ENCODE results near the gene SMG5. TPM values are rescaled to one million over a fixed set of nuclear protein-coding genes. Genes with fewer than 3 reads are reported as not detected.
"Not testable (repeated sequence)": the region's sequence is repeated elsewhere in the genome, so short reads cannot be mapped to it uniquely, and the experiment has no call there.

The SMG5 gene
- 10 to 100 TPM; 70.3 to 70.7 TPM for total RNA-seq

- intact Hi-C loops (cut with micrococcal nuclease) = no loop called here
- ATAC-seq (peak; percentile 91), DNase-seq (peak; percentile 97)
- CTCF ChIA-PET = interaction anchor here (0.8 to 6.1 kb wide), 18 partner anchors 10 to 293 kb away, joined by 3 to 37 read pairs (median 5); partner anchors contain the start of genes CCT3, GLMP and PAQR6
- Mint-ChIP-seq H3K4me3 (peak within 1 kb of the TSS; percentile 99), H3K36me3 (ENCODE audit: low read depth) (peaks cover 31% of the 10 kb centered on the region), H3K4me1 (ENCODE audit: low read depth) (peaks cover 32% of the 10 kb centered on the region), H3K9me3 (no peaks in the 10 kb centered on the region), H3K27ac (peak within 1 kb of the TSS; percentile 94), H3K27me3 (no peaks in the 10 kb centered on the region)
- POLR2A ChIA-PET = interaction anchor here (0.6 to 5.1 kb wide), 43 partner anchors 10 to 337 kb away, joined by 3 to 50 read pairs (median 3); partner anchors contain the start of genes ARHGEF2, CCT3, PMF1 and TSACC
- TF ChIP-seq CTCF (IDR thresholded peaks at IDR 0.05) = no peak
Measured at GRCh38 chr1:156282479-156283222, at the start of gene SMG5. Gene SMG5 (minus strand): TSS chr1:156282825. CDS start chr1:156282680, 145 bp downstream.

GRCh38 chr1:156323179-156323578, 40.6 kb upstream of the SMG5 start:
- DNase-seq; H3K27ac Mint-ChIP-seq; ATAC-seq; H3K4me1 Mint-ChIP-seq (ENCODE audit: low read depth); H3K9me3 Mint-ChIP-seq; CTCF ChIA-PET; intact Hi-C loops (cut with micrococcal nuclease); H3K27me3 Mint-ChIP-seq; H3K4me3 Mint-ChIP-seq: not testable (repeated sequence)
- POLR2A ChIA-PET = interaction anchor here (1.5 to 1.6 kb wide), 2 partner anchors 12 to 41 kb away, joined by 5 to 7 read pairs; partner anchors contain the start of gene SMG5
- H3K36me3 Mint-ChIP-seq (ENCODE audit: low read depth) = peaks cover 36% of the 10 kb centered on the region

GRCh38 chr1:156320560-156320959, 37.9 kb upstream of the SMG5 start:
- H3K27me3 Mint-ChIP-seq = no peaks in the 10 kb centered on the region
- no peak for TF ChIP-seq CTCF (IDR thresholded peaks at IDR 0.05)
- peaks cover 47% of the 10 kb centered on the region for H3K36me3 Mint-ChIP-seq (ENCODE audit: low read depth)
- H3K27ac Mint-ChIP-seq = no peak overlapping the region
- H3K4me3 Mint-ChIP-seq = no peak overlapping the region
- DNase-seq = no peak
- ATAC-seq = no peak
- ChIA-PET POLR2A (interaction anchor here (1.5 kb wide), 1 partner anchor 37 kb away, joined by 5 read pairs; the partner anchor contains the start of gene TMEM79), CTCF (interaction anchor here (1.2 to 4.0 kb wide), 6 partner anchors 13 to 180 kb away, joined by 3 to 37 read pairs (median 4); partner anchors contain the start of gene SMG5)
- intact Hi-C loops (cut with micrococcal nuclease) = no loop called here
- no peaks in the 10 kb centered on the region for H3K9me3 Mint-ChIP-seq
- no peaks in the 10 kb centered on the region for H3K4me1 Mint-ChIP-seq (ENCODE audit: low read depth)

- peak; percentile 47 for TF ChIP-seq CTCF (IDR thresholded peaks at IDR 0.05)
- H3K36me3 Mint-ChIP-seq (ENCODE audit: low read depth) = peaks cover 46% of the 10 kb centered on the region
- H3K9me3 Mint-ChIP-seq = no peaks in the 10 kb centered on the region
- H3K4me3 Mint-ChIP-seq = no peak overlapping the region
- ATAC-seq (no peak), DNase-seq (peak; percentile 39)
- intact Hi-C loops (cut with micrococcal nuclease) = no loop called here
- H3K4me1 Mint-ChIP-seq (ENCODE audit: low read depth) = no peaks in the 10 kb centered on the region
- CTCF ChIA-PET = interaction anchor here (0.6 to 4.0 kb wide), 37 partner anchors 9 to 295 kb away, joined by 3 to 37 read pairs (median 4); partner anchors contain the start of genes CCT3, SMG5, TMEM79 and TSACC
- no peak overlapping the region for H3K27ac Mint-ChIP-seq
- H3K27me3 Mint-ChIP-seq = no peaks in the 10 kb centered on the region
- POLR2A ChIA-PET = interaction anchor here (0.6 to 1.5 kb wide), 4 partner anchors 12 to 37 kb away, joined by 3 to 5 read pairs (median 4); partner anchors contain the start of genes SMG5 and TMEM79
Measured at GRCh38 chr1:156319664-156320063, 37.0 kb upstream of the SMG5 start.

- no peaks in the 10 kb centered on the region for H3K4me1 Mint-ChIP-seq (ENCODE audit: low read depth)
- no peak for ATAC-seq
- H3K4me3 Mint-ChIP-seq = no peak overlapping the region
- H3K27me3 Mint-ChIP-seq = no peaks in the 10 kb centered on the region
- DNase-seq = no peak
- ChIA-PET POLR2A (interaction anchor here (0.7 to 1.9 kb wide), 3 partner anchors 20 to 164 kb away, joined by 3 to 9 read pairs (median 3); no protein-coding TSS in a partner anchor), CTCF (interaction anchor here (1.1 to 4.0 kb wide), 6 partner anchors 20 to 220 kb away, joined by 3 to 37 read pairs (median 4); partner anchors contain the start of gene SMG5)
- H3K36me3 Mint-ChIP-seq (ENCODE audit: low read depth) = peaks cover 56% of the 10 kb centered on the region
- TF ChIP-seq CTCF (IDR thresholded peaks at IDR 0.05) = no peak
- no peaks in the 10 kb centered on the region for H3K9me3 Mint-ChIP-seq
- intact Hi-C loops (cut with micrococcal nuclease) = no loop called here
- H3K27ac Mint-ChIP-seq = no peak overlapping the region
Measured at GRCh38 chr1:156316909-156317308, 34.3 kb upstream of the SMG5 start.

Data from activated CD8-positive, alpha-beta T cell treated with anti-CD3 and anti-CD28 coated beads for 36 hours (primary cell).